H1 (cell line): Measurements from ENCODE around the gene PTCRA. TPM values are rescaled to one million over a fixed set of nuclear protein-coding genes. Genes with fewer than 3 reads are reported as not detected.

Experiments used
- BCL11A ChIP-seq, 2 experiments: IDR thresholded peaks; one replicate each; pipeline ENCODE4 v1.6.1; 2011; ENCODE audit warnings: low read depth in 2 of 2, low read length in 2 of 2, mild to moderate bottlenecking in 2 of 2
- HDAC2 ChIP-seq, 2 experiments: fragments of 300-600 bp in 1 of 2; sonication (generic) in 1 of 2; IDR thresholded peaks; 2 replicates each; pipeline ENCODE4 v1.6.1; 2011 to 2012; ENCODE audit warnings: low read depth in 2 of 2, low read length in 2 of 2, mild to moderate bottlenecking in 2 of 2, moderate library complexity in 2 of 2, borderline replicate concordance in 1 of 2, inconsistent platforms in 1 of 2
- JUND ChIP-seq: IDR thresholded peaks from 2 replicates; pipeline ENCODE4 v1.6.1; 2011; ENCODE audit warnings: mild to moderate bottlenecking, improper control_type of control experiment, low read length
- KDM1A ChIP-seq: fragments of 200-600, 300-600 bp; sonication (generic); IDR thresholded peaks from 2 replicates; pipeline ENCODE4 v1.7.1; 2016; ENCODE audit warnings: mild to moderate bottlenecking, low read length, borderline replicate concordance
- KDM5A ChIP-seq: fragments of 200-600 bp; IDR thresholded peaks from 2 replicates; pipeline ENCODE4 v1.7.1; 2012; ENCODE audit warnings: mild to moderate bottlenecking, low read length, inconsistent platforms, mixed read lengths
- MAX ChIP-seq: IDR thresholded peaks from 2 replicates; pipeline ENCODE4 v1.6.1; 2012; ENCODE audit warnings: inconsistent platforms
- POLR2AphosphoS5 ChIP-seq: IDR thresholded peaks from 2 replicates; pipeline ENCODE4 v1.6.1; 2011; ENCODE audit warnings: low read depth, low read length
- TEAD4 ChIP-seq: IDR thresholded peaks from 2 replicates; pipeline ENCODE4 v1.6.1; 2012; ENCODE audit warnings: low read depth, low read length, inconsistent platforms, mixed read lengths
- USF2 ChIP-seq: IDR thresholded peaks from 2 replicates; pipeline ENCODE4 v1.6.1; 2011; ENCODE audit warnings: low read length, improper control_type of control experiment
- polyA plus RNA-seq, 7 experiments: library from polyadenylated mRNA; depleted of rRNA in 3 of 7; stranded (reverse) in 5 of 7; unstranded in 2 of 7; fragments of >200 nt in 5 of 7; fragments of 200-250 nt in 2 of 7; gene quantifications; 1 replicate in 5 of 7; 2 replicates in 1 of 7; 4 replicates in 1 of 7; pipeline versions ENCODE4 v1.2.1 to v1.2.3, GENCODE V29; 2011 to 2013; ENCODE audit warnings: missing spikeins in 2 of 7, mixed read lengths in 2 of 7
- total RNA-seq: library from RNA; stranded (reverse); fragmentation: NEBNext Ultra II Directional; extraction: Animal tissue kit (Norgen Biotek cat#: 25700); gene quantifications from 2 replicates; pipeline ENCODE4 v1.2.1, GENCODE V29; 2021

Gene PTCRA
- total and polyA plus RNA-seq, 2 of the 8 experiments (the other 6 are each of a cell fraction or from before 2014, with no cell fraction given) = not detected

GRCh38 chr6:42968126-42968701, 52.4 kb downstream of the PTCRA start (continued):
- TF ChIP-seq TEAD4 = no peak
- TF ChIP-seq KDM5A = no peak
- no peak for TF ChIP-seq MAX
- no peak for TF ChIP-seq BCL11A (IDR thresholded peaks at IDR 0.05; ENCODE audit: low read depth in 2 of 2, low read length in 2 of 2)
- no peak for TF ChIP-seq KDM1A
- no peak for TF ChIP-seq POLR2AphosphoS5
- no peak for TF ChIP-seq JUND
- TF ChIP-seq USF2 = no peak
- TF ChIP-seq HDAC2 (IDR thresholded peaks at IDR 0.05; ENCODE audit: borderline replicate concordance in 1 of 2, low read depth in 2 of 2, low read length in 2 of 2) = no peak
